Smooth muscle cell (in vitro differentiated cells): ENCODE measurements around the gene FGF19. TPM values are rescaled to one million over a fixed set of nuclear protein-coding genes. Genes with fewer than 3 reads are reported as not detected.

Experiments
- DNase-seq: peaks from one replicate; lab custom pipeline; 2025; ENCODE audit not compliant: unreplicated experiment; lab: John Stamatoyannopoulos, UW
- H2AFZ ChIP-seq: fragments of 200-600 bp; sonication (generic); 2 replicates; pipeline ENCODE4 v1.6.0; 2016; ENCODE audit warnings: antibody characterized with exemption, low read depth, mild to moderate bottlenecking
- H3F3A ChIP-seq: fragments of 200-600 bp; sonication (generic); 2 replicates; pipeline ENCODE4 v1.6.0; 2017; ENCODE audit warnings: antibody characterized with exemption, low read depth
- H3K27ac ChIP-seq: fragments of 200-600 bp; sonication (generic); 2 replicates; pipeline ENCODE4 v1.5.1; 2016; ENCODE audit warnings: low read depth, mild to moderate bottlenecking
- H3K27me3 ChIP-seq: fragments of 200-600 bp; sonication (generic); 2 replicates; pipeline ENCODE4 v1.6.1; 2016; ENCODE audit warnings: low read depth, mild to moderate bottlenecking
- H3K36me3 ChIP-seq: fragments of 200-600 bp; sonication (generic); 2 replicates; pipeline ENCODE4 v1.5.1; 2016; ENCODE audit warnings: low read depth
- H3K4me1 ChIP-seq: fragments of 200-600 bp; sonication (generic); 2 replicates; pipeline ENCODE4 v1.5.1; 2016; ENCODE audit warnings: low read depth
- H3K4me2 ChIP-seq: fragments of 200-600 bp; sonication (generic); 2 replicates; pipeline ENCODE4 v1.6.0; 2016; ENCODE audit warnings: mild to moderate bottlenecking
- H3K4me3 ChIP-seq: fragments of 200-600 bp; sonication (generic); 2 replicates; pipeline ENCODE4 v1.5.1; 2016; ENCODE audit warnings: mild to moderate bottlenecking
- H3K79me2 ChIP-seq: fragments of 200-600 bp; sonication (generic); 2 replicates; pipeline ENCODE4 v1.6.0; 2016; ENCODE audit warnings: low read depth, mild to moderate bottlenecking
- H3K9ac ChIP-seq: fragments of 200-600 bp; sonication (generic); 2 replicates; pipeline ENCODE4 v1.6.0; 2016; ENCODE audit warnings: low read depth
- H3K9me3 ChIP-seq: fragments of 200-600 bp; sonication (generic); replicated peaks from 2 replicates; pipeline ENCODE4 v1.5.1; 2016; ENCODE audit warnings: low read depth
- H4K20me1 ChIP-seq: fragments of 200-600 bp; sonication (generic); 2 replicates; pipeline ENCODE4 v1.6.0; 2016; ENCODE audit warnings: low read depth
- CTCF ChIP-seq: fragments of 200-600 bp; sonication (generic); IDR thresholded peaks from 2 replicates; pipeline ENCODE4 v1.5.1; 2017; ENCODE audit warnings: borderline replicate concordance, mild to moderate bottlenecking, antibody characterized with exemption; ENCODE audit not compliant: insufficient read depth, poor library complexity, severe bottlenecking
- WGBS: methylation state at CpG from one replicate; pipeline ENCODE4 v1.1.7; 2016; ENCODE audit warnings: low lambda C conversion rate; 5-methylcytosine and 5-hydroxymethylcytosine counted together
- polyA plus RNA-seq: library from polyadenylated mRNA; unstranded; fragments of >200 nt; fragmentation: Nextera tagmentation; extraction: Ambion mirVana; gene quantifications from 2 replicates; pipeline ENCODE4 v1.2.1, GENCODE V29; 2016
- total RNA-seq: library from RNA; depleted of rRNA; stranded (reverse); fragments of >200 nt; gene quantifications from 2 replicates; pipeline ENCODE4 v1.2.3, GENCODE V29; 2014

The FGF19 gene
- total and polyA plus RNA-seq, 2 experiments from 2014 or later: not detected

- Histone ChIP-seq H2AFZ (no peak overlapping the region), H3K27me3 (no peaks in the 10 kb centered on the region), H3K79me2 (no peaks in the 10 kb centered on the region), H3K9ac (no peak overlapping the region), H3K4me3 (no peak overlapping the region), H3F3A (no peaks in the 10 kb centered on the region), H3K4me2 (no peak overlapping the region), H3K4me1 (no peaks in the 10 kb centered on the region), H4K20me1 (no peaks in the 10 kb centered on the region), H3K36me3 (no peaks in the 10 kb centered on the region), H3K9me3 (no peaks in the 10 kb centered on the region), H3K27ac (no peak overlapping the region)
- DNase-seq: no peak
- no peak for TF ChIP-seq CTCF
- 63% methylated on average over 8 of the region's 8 CpGs for WGBS
Observed at GRCh38 chr11:69685348-69685747, 18.5 kb downstream of the FGF19 start.

GRCh38 chr11:69684651-69685050 lies 19.2 kb downstream of the FGF19 start:
- TF ChIP-seq CTCF: no peak
- H3K79me2 ChIP-seq: no peaks in the 10 kb centered on the region
- H3K27ac ChIP-seq: no peak overlapping the region
- H3K9ac ChIP-seq: no peak overlapping the region
- no peak for DNase-seq
- H2AFZ ChIP-seq: no peak overlapping the region
- no peaks in the 10 kb centered on the region for H3K4me1 ChIP-seq
- no peaks in the 10 kb centered on the region for H3K9me3 ChIP-seq
- H3K4me3 ChIP-seq: no peak overlapping the region
- H3K4me2 ChIP-seq: no peak overlapping the region
- H3K27me3 ChIP-seq: no peaks in the 10 kb centered on the region
- 81% methylated on average over 11 of the region's 11 CpGs for WGBS
- no peaks in the 10 kb centered on the region for H3F3A ChIP-seq
- H3K36me3 ChIP-seq: no peaks in the 10 kb centered on the region
- no peaks in the 10 kb centered on the region for H4K20me1 ChIP-seq

GRCh38 chr11:69683764-69684333 lies 20.0 kb downstream of the FGF19 start:
- Histone ChIP-seq H3K36me3 (no peaks in the 10 kb centered on the region), H3K27ac (no peak overlapping the region), H3K4me2 (no peak overlapping the region), H2AFZ (no peak overlapping the region), H3K4me1 (no peaks in the 10 kb centered on the region), H3K4me3 (no peak overlapping the region), H3K9me3 (no peaks in the 10 kb centered on the region), H3F3A (no peaks in the 10 kb centered on the region), H4K20me1 (no peaks in the 10 kb centered on the region), H3K79me2 (no peaks in the 10 kb centered on the region), H3K9ac (no peak overlapping the region), H3K27me3 (no peaks in the 10 kb centered on the region)
- DNase-seq: no peak
- WGBS: 52% methylated on average over 9 of the region's 9 CpGs
- peak; percentile 34 for TF ChIP-seq CTCF

GRCh38 chr11:69682681-69683326 lies 21.0 kb downstream of the FGF19 start:
- WGBS: 88% methylated on average over 7 of the region's 7 CpGs
- Histone ChIP-seq H3K4me3 (no peak overlapping the region), H3K9me3 (no peaks in the 10 kb centered on the region)

More at GRCh38 chr11:69682681-69683326, 21.0 kb downstream of the FGF19 start:
- no peaks in the 10 kb centered on the region for H3K27me3 ChIP-seq
- no peak overlapping the region for H2AFZ ChIP-seq
- no peak for DNase-seq
- no peaks in the 10 kb centered on the region for H3K4me1 ChIP-seq
- H3K4me2 ChIP-seq: no peak overlapping the region
- H3K36me3 ChIP-seq: no peaks in the 10 kb centered on the region
- H3K9ac ChIP-seq: no peak overlapping the region
- no peak overlapping the region for H3K27ac ChIP-seq
- no peaks in the 10 kb centered on the region for H3K79me2 ChIP-seq
- H3F3A ChIP-seq: no peaks in the 10 kb centered on the region
- no peaks in the 10 kb centered on the region for H4K20me1 ChIP-seq
- TF ChIP-seq CTCF: no peak
